AG04450 (cell line): ENCODE results near the gene SASS6. TPM values are rescaled to one million over a fixed set of nuclear protein-coding genes. Genes with fewer than 3 reads are reported as not detected.

Experiments used
- CTCF ChIA-PET: fragments of 300-600, 350-600 bp; formaldehyde crosslinking; extraction: SDS; loops from one replicate; lab custom pipeline; 2022; ENCODE audit warnings: antibody characterized with exemption, inconsistent platforms; lab: Charles Lee
- POLR2A ChIA-PET: fragments of 350-600 bp; formaldehyde crosslinking; extraction: SDS; loops from one replicate; lab custom pipeline; 2021; ENCODE audit warnings: antibody characterized with exemption, inconsistent platforms; lab: Yijun Ruan, JAX
- DNase-seq: peaks from one replicate; pipeline ENCODE4 v3.0.0-alpha.2; 2011; ENCODE audit warnings: low read depth, low spot score
- H3K27ac ChIP-seq: one replicate; pipeline ENCODE4 v1.5.1; 2012; ENCODE audit warnings: low read depth, low read length, control low read depth
- H3K27me3 ChIP-seq: one replicate; pipeline ENCODE4 v1.6.0; 2012; ENCODE audit warnings: low read length; ENCODE audit not compliant: control insufficient read depth, insufficient read depth
- H3K4me3 ChIP-seq: 2 replicates; pipeline ENCODE4 v1.5.1; 2011; ENCODE audit warnings: mild to moderate bottlenecking, low read depth, low read length, control low read depth
- H3K9me3 ChIP-seq: 2 replicates; pipeline ENCODE4 v1.5.1; 2012; ENCODE audit warnings: low read length; ENCODE audit not compliant: control insufficient read depth, insufficient read depth
- polyA plus RNA-seq: library from polyadenylated mRNA; depleted of rRNA; stranded (reverse); fragments of >200 nt; gene quantifications from 2 replicates; pipeline ENCODE4 v1.2.3, GENCODE V29; 2011
- TF ChIP-seq, protein P1 (sequence below): IDR thresholded peaks from 2 replicates; pipeline ENCODE4 v1.5.1; 2011; ENCODE audit warnings: low read depth, low read length, control low read depth, inconsistent platforms

The SASS6 gene
- polyA plus RNA-seq, 1 experiment = 1.0 TPM

DNA sequence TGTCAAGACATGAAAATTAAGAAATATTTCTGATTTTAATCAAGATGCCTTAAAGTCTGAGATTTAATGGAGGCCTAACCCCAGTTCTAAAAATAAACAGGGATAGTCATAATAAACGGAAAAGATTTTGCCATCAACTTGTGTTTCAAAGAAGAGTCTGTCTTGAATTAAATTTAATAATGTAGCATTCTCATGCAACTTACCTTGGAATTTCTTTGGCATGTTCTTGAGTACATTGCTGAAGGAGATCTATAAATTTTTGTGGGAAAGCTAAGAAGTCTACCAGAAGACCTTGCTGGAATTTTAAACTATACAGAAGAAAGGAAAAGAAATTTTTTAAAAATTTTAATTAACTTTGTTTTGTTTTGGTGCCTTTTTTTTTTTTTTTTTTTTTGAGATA, 10.6 kb downstream of the SASS6 start:
- no peak overlapping the region for H3K4me3 ChIP-seq
- ChIA-PET POLR2A (no interaction called here), CTCF (no interaction called here)
- no peak overlapping the region for H3K27ac ChIP-seq
- no peak for DNase-seq
- TF ChIP-seq, protein P1, sequence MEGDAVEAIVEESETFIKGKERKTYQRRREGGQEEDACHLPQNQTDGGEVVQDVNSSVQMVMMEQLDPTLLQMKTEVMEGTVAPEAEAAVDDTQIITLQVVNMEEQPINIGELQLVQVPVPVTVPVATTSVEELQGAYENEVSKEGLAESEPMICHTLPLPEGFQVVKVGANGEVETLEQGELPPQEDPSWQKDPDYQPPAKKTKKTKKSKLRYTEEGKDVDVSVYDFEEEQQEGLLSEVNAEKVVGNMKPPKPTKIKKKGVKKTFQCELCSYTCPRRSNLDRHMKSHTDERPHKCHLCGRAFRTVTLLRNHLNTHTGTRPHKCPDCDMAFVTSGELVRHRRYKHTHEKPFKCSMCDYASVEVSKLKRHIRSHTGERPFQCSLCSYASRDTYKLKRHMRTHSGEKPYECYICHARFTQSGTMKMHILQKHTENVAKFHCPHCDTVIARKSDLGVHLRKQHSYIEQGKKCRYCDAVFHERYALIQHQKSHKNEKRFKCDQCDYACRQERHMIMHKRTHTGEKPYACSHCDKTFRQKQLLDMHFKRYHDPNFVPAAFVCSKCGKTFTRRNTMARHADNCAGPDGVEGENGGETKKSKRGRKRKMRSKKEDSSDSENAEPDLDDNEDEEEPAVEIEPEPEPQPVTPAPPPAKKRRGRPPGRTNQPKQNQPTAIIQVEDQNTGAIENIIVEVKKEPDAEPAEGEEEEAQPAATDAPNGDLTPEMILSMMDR = no peak
- H3K9me3 ChIP-seq = no peaks in the 10 kb centered on the region
- H3K27me3 ChIP-seq = no peaks in the 10 kb centered on the region

DNA sequence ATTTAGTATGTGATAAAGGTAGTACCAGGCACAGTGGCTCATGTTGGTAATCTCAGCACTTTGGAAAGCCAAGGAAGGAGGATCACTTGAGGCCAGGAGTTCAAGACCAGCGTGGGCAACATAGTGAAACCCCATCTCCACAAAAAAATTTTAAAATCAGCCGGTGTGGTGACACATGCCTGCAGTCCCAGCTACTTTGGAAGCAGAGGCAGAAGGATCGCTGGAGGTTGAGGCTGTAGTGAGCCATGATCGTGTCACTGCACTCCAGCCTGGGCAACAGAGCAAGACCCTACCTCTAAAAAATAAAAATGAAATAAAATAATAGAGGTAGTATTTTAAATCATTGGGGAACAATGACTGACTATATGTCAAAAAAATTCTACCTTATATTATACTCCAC, 17.2 kb downstream of the SASS6 start:
- CTCF ChIA-PET = no interaction called here
- no peak for DNase-seq
- H3K4me3 ChIP-seq = no peak overlapping the region
- no peaks in the 10 kb centered on the region for H3K9me3 ChIP-seq
- POLR2A ChIA-PET = no interaction called here
- H3K27ac ChIP-seq = no peak overlapping the region
- no peaks in the 10 kb centered on the region for H3K27me3 ChIP-seq
- TF ChIP-seq, protein P1 = no peak

DNA sequence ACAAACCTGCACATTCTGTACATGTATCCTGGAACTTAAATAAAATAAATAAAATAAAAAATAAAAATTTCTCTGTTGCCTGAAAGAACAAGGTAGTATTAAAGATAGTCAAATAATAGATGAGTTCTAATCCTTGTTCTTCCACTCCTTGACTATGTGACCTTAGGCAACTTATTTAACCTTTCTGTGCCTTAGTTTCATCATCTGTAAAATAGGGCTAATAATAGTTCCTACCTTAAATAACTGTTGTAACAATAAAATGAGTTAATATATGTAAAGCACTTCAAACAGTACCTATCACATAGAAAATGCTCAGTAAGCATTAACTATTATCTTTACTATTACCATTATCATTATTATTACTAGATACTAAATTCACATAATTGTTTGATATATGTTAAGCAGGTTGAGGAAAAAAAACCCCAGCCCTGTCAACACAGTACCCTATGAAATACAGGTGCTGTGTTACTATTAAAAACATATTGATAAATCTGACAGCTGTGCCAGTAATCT, 23.1 kb downstream of the SASS6 start:
- no peaks in the 10 kb centered on the region for H3K9me3 ChIP-seq
- TF ChIP-seq, protein P1 = no peak
- ChIA-PET CTCF (no interaction called here), POLR2A (no interaction called here)
- H3K27ac ChIP-seq = no peak overlapping the region
- H3K4me3 ChIP-seq = no peak overlapping the region
- H3K27me3 ChIP-seq = no peaks in the 10 kb centered on the region
- DNase-seq = no peak

DNA sequence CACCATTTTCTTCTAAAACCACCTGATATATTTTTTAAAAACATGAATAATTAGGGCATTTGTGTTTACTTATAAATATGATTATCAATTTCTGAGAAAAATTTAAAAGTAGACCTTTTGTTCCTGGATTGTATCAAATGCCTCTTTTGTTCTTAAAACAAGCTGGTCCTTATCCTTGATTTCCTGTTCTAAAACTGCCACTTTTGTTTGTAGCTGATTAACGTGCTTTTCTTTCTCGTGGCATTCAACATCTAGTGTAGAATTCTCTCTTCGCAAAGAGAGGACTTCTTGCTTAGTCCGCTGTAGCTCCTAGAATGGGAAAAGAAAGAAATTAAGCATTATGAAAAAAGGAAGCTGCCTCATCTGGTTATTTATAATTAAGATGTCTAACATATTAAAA, 25.0 kb downstream of the SASS6 start:
- ChIA-PET CTCF (interaction anchor here (1.2 kb wide), 1 partner anchor 9 kb away, joined by 3 read pairs; no protein-coding TSS in a partner anchor), POLR2A (no interaction called here)
- H3K9me3 ChIP-seq = no peaks in the 10 kb centered on the region
- DNase-seq = no peak
- no peak overlapping the region for H3K27ac ChIP-seq
- TF ChIP-seq, protein P1 = no peak
- H3K27me3 ChIP-seq = no peaks in the 10 kb centered on the region
- H3K4me3 ChIP-seq = no peak overlapping the region

DNA sequence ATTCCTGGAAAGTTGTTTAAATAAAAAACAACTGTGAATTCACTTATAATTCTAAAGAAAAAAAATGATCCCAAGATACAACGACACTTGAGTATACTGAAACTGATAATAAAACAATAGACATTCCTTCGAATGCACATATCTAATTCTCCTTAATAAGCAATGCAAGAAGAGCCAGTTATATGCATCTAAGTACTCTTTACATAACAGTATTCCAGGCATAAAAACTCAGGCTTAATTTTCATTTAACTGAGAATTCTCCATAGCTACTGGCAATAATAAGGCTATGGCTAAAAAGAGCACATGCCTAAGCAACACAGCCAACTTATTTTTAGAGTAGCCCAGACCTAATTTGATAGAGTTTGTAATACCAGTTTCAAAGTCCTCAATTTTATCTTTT, 31.2 kb downstream of the SASS6 start:
- no peak for DNase-seq
- no peak overlapping the region for H3K27ac ChIP-seq
- TF ChIP-seq, protein P1 = no peak
- no peaks in the 10 kb centered on the region for H3K9me3 ChIP-seq
- POLR2A ChIA-PET = no interaction called here
- CTCF ChIA-PET = no interaction called here
- no peak overlapping the region for H3K4me3 ChIP-seq
- H3K27me3 ChIP-seq = no peaks in the 10 kb centered on the region
